ENCODE data around the gene ARID5A.
"Not testable (repeated sequence)": the region's sequence is repeated elsewhere in the genome, so short reads cannot be mapped to it uniquely, and the experiment has no call there.

ARID5A gene, protein sequence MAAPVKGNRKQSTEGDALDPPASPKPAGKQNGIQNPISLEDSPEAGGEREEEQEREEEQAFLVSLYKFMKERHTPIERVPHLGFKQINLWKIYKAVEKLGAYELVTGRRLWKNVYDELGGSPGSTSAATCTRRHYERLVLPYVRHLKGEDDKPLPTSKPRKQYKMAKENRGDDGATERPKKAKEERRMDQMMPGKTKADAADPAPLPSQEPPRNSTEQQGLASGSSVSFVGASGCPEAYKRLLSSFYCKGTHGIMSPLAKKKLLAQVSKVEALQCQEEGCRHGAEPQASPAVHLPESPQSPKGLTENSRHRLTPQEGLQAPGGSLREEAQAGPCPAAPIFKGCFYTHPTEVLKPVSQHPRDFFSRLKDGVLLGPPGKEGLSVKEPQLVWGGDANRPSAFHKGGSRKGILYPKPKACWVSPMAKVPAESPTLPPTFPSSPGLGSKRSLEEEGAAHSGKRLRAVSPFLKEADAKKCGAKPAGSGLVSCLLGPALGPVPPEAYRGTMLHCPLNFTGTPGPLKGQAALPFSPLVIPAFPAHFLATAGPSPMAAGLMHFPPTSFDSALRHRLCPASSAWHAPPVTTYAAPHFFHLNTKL

DNA sequence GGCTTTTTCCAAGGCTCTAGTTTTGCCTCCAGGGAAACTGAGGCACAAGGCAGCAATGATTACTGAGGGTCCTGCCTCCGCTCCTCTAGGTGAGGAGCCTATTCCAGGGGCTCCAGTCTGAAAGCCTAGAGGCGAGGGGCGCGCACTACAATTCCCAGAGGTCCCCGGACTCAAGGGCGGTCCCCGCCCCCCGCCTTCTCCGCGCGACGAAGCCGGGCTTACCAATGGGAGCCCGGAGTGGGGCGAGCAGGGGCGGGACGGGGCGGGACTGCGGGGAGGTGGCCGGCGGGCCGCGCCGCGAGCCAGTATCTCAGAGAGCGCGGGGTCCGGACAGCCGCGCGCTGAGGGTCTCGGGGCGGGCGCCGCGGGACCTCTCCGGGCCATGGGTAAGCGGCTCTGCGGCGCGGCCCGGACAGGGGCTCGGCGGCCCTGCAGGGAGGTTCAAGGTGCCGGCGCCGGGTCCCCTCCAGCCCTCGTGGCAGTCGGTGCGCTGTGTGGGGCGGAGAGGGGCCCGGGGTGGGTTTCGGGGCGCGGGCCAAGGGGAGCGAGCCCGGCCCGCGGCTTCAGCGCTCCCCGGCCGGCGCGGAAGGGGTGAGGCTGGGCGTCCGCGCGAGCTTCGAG, at the start of gene ARID5A:
ARID5A (plus strand) TSS at position 308 of the 621 bp plus-strand sequence; CDS start at position 383, 75 bp downstream.
- peak; percentile 73 for DNase-seq

DNA sequence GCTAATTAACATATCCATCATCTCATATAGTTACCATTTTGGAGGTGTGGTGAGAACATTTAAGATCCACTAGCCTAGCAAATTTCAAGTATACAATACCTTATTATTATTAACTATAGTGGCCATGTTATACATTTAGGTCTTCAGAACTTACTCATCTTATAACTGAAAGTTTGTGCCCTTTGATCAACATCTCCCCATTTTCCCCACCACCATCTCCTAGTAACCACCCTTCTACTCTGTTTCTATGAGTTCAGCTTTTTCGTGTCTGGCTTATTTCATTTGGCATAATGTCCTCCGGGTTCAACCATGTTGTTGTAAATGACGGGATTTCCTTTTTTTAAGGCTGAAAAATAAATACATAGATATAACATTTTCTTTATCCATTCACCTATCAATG, 47.3 kb upstream of the ARID5A start:
- no peak for DNase-seq

DNA sequence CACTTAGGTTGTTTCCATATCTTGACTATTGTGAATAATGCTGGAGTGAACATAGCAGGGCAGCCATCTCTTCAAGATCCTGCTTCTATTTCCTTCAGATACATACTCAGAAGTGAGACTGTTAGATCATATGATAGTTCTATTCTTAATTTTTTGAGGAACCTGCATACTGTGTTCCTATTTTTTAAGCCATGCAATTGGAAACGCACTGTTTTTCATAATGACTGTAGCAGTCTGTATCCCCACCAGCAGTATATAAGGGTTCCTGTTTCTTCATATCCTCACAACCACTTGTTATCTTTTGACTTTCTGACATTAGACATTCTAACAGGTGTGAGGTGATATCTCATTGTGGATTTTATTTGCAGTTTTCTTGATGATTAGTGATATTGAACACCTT, 46.9 kb upstream of the ARID5A start:
- DNase-seq = no peak

DNA sequence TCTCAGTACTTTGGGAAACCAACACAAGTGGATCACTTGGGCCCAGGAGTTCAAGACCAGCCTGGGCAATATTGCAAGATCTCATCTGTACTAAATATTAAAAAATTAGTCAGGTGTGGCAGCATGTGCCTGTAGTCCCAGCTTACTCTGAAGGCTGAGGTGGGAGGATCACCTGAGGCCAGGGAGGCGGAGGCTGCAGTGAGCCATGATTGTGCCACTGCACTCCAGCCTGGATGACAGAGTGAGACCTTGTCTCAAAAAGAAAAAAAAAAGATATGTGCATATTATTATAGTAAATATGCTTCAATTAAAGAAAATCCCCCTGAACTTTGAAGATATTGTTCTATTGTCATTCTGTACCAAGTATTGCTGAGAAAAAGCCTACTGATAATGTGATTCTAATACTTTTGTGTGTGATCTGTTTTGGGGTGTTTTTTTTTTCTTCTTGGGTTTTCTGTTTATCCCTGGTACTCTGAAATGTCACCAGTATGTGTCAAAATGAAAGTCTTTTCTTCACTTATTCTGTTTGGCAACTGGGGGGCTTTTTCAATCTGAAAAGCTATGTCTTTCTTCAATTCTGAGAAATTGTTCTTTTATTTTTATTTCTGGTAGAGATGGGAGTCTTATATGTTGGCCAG, 44.6 kb upstream of the ARID5A start:
- DNase-seq = no peak

DNA sequence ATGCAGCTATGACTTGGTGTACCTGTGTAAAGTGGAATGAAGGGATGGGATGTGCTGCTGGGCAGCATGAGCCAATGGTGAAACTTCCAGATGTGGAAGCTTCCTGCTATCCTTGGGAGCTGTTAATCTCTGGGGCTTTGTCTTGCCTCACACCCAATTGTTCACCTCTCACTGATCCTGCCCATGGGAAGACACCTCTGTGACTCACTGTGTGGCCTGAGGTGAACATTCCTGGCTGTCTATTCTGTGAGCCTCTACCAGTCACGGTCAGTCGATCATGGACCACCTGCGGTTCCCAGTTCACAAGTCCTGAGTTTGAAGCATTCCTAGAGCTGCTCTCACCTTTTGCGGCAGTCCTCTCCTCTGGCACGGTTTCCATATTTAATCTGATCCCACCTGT, 43.5 kb upstream of the ARID5A start:
- no peak for DNase-seq

DNA sequence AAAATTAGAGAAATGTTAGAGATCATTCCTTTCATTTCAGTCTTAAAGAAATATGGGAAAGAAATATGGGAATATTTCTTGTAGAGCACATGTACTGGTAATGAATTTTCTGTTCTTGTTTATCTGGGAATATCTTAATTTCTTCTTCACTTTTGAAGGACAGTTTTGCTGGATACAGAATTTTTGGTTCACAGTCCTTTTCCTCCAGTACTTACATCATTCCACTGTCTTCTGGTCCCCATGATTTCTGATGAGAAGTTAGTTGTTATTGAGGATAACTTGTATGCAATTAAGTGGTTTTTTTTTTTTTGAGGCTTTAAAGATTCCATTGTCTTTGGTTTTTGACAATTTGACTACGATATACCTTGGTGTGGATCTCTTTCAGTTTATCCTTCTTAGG, 42.4 kb upstream of the ARID5A start:
- DNase-seq = no peak

DNA sequence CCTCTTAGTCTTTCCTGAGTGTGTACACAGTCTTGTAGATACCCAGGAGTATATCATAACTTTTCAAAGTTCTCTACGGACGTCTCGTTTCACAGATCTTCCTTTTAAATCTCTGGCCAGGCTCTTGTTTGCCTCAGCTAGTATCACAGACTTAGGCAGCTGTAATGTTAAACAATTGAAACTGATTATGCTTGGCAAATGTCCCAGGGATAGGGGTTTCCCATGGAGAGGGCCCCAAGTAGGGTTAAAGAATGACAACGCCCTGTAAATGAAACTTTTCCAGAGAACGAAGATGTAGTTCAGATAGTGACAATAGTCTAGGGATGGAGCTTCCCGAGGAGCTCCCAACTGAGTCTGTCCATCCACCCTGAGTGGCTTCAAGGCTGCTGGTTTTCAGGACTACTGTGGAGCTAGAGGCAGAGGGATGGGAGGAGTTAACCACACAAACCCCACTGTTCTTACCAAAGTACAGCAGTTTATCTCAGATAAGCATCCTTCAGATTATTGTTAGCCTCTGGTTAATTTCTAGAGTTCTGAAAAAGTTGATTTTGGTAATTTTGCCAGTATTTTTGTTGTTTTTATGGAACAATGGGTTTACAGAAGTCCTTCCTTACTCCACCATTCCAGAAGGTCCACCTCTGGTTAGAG, 40.4 kb upstream of the ARID5A start:
- DNase-seq = no peak

DNA sequence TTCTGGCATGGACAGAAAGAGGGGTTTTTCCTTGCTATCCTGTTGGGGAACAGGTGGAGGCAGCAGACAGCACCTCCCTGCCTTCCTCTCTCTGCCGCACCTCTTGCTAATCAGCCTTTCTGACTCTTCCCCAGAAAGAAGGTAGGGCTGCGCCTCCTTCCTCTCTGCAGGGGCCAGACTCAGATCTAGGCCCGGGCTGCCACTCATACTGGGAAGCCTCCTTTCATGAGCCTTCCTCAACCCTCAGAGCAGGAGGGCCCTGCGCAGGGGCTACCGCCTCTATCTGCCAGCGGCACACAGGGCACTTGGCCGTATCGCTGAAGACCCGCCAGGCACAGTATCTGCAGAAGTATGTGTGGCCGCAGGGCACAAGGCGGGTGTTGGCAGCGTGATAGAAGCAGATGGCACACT, 38.5 kb upstream of the ARID5A start:
- no peak for DNase-seq

DNA sequence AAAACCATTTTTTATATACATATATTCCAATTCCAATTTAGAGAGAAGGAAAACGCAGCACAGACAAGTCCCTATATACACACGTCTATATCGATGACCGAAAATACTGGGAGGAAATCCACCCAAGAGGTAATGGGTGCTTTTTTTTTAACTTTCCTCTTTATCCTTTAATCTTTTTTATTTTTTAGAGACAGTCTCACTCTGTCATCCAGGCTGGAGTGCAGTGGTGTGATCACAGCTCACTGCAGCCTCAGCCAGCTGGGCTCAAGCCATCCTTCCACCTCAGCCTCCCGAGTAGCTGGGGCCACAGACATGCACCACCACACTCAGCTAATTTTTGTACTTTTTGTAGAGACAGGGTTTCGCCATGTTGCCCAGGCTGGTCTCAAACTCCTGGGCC, 37.9 kb upstream of the ARID5A start:
- not testable (repeated sequence) for DNase-seq

DNA sequence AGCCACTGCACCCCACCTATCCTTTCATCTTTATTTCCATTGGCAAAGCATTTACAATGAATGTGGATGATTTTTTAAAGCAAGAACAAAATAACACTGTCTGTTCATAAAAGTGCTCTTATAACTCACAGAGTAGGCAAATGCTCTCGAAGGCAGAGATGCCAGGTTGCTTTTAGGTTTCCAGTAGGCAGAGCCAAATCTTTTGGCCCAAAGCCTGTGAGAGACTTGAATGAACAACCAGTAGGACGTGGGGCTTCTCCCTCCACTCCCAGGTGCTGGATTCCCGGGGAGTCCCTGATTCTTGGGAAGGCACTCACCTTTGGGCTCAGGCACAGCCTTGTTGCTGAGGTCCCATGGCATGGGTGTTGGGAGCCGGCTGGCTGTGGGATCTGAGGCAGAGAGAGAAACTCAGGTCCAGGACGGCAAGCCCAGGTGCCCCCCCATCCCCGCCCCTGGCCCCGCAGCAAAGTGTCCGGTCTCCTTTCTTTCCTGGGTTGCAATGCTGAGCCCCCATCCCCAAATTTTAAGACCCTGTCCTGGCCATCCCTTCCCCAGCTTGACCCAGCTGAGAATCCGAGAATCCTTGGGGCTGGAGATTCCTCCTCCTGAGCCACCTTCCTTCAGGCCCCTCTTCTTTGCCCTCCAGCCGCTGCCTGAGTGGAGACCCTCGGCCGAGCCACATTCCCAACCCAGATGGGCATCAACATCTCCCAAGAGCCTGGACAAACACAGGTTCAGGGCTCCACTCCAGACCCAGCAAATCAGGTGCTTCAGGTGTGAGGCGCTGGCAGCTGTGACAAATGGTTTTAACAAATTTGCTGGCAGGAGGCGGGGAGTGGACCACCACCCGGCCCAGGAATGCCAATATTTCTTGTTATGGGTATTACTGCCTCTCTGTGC, 37.2 kb upstream of the ARID5A start:
- no peak for DNase-seq

DNA sequence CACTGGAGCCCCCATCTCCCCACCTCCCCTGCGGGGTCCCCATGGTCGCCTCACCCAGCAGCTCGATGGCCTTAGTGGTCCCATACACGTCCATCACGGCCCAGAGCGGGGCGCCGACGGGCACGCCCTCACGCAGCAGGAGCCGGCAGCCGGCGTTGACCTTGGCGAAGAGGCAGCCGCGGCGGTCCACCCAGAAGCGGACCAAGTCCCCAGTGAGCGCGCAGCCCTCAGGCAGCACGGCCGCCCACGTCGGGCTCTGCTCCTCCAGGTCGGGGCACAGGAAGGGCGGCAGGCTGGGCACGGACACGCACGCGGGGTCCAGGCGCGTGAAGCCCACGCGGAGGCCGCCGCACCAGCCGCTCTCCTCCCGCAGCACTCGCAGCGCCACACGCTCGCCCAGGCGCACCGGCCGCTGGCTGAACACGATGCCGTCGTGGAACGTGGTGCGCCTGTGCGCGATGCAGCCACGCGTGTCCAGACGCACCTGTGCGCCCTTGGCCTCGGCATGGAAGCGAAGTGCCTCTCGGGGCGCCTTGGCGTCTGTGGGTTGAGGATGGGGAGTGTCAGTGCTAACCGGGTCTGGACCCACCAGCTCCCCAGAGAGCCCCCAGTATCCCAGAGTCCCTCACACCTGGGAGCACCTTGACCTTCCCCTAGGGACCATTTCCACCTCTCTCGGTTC, 36.0 kb upstream of the ARID5A start:
- no peak for DNase-seq

DNA sequence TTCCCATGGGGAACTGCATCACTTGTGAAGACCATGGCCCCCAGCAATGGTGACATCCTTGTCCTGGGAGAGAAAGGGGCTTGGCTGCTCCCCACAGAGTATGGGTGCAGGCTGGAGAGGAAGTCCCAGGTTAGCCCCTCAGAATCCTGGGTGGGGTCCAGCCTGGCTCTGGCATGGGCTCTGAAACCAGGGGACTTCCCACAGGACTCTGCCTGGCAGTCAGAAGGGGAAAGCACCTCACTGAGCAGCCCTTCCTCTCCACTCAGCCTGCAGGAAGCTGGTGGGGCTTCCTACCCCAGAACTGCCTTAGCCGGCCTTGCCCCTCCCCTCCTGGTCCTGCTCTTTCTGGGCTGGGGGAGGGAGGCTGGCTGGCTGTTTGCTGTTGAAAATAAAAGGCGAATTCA, 35.1 kb upstream of the ARID5A start:
- no peak for DNase-seq

DNA sequence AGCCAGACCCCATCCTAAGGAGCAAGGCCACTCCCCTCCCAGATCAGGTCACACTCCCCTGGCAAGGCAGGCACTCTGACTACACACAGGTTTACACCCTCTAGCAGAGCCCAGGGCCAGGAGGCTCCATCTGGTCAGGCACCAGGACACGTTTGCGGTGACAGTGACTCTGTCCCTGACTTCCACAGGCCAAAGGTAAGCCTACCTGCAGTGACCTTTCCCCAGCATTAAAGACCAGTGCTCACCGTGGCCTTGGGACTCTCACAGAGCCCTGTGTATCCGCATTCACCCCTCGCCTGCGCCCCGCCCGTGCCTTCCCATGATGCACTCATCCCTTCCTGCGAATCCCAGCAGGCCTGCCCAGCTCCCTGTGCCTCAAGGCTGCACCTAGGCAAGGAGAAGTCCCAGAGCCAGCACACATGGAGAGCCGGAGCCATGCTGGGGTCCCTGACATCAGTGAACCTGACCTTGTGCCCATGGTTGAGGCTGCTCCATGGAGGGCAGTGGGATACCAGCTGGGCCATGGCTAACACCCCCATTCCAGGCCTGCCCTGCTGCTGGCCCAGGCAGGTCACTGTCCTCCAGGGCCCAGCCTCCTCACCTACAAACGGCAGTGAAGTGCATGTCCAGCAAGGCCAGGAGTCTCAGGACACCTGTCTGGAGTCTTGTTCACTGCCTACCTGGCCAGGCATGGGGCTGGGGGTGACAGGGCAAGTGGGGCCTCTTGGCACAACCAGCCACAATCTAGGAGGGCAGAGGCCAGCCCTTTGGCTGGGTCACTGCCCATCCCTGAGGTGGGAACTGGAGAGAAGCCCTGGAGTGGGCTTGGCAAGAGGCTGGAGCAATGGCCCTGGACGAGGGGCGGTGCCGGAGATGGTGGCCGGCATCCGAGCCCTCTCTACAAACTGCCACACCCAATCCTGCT, 34.4 kb upstream of the ARID5A start:
- no peak for DNase-seq

DNA sequence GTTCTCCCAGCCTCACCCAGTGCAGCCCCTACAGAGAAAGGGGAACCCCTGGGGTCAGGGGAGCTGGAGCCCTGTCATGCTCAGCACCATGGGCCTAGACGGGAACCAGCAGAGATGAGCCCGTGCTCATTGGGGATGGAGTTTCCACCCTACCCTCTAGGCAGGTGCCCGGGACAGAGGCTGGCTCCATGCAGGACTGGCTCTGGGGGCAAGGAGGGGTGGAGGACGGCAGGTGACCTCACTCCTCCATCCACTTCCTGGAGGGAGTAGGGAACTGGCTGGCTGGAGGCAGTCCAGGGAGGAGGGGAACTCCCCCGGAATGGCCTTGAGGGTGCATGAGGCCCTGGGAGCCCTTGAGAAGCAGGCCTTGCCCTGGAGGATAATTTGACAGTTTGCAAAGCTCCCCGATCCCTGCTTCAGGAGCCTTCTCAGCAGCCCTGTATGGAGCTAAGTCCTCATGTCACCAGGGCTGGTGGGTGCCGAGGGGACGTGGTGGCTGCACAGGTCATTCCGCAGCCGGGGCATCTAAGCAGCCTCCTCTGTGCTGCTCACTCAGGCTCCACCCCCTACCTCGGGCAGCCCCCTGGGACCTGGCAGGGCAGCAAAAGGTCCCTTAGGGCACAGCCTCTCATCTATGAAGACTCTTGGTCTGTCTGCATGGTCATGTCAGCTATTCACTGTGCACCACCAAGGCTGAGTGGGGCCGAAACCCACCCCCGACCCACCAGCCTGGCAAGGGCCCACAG, 33.5 kb upstream of the ARID5A start:
- DNase-seq = no peak

DNA sequence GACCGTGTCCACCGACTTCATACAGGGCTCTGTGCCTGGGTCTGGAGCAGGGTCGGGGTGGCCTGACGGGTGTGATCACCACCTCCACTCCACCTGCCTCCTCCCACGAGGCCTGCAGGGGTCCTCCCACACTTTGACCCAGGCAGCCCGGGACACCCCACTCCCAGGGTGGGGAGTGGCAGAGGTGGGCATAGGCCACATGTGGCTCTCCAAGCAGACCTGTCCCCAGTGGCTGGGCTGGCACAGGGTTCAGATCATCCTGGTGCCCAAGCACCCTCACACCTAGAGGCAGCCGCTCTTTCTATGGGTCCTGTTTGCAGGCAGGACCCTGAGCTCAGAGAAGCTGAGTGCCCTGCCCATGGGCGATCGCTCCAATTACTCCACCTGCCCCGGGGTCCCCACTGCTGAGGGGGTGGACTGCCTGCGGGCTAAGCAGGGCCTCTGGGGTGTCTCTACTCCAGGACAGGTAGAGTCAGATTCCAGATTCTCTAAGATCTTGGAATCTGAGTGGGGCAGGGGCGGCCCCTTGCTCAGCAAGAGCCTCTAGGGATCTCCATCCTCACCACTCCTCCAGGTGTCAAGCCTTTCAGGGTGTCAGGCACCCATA, 32.8 kb upstream of the ARID5A start:
- DNase-seq = no peak

DNA sequence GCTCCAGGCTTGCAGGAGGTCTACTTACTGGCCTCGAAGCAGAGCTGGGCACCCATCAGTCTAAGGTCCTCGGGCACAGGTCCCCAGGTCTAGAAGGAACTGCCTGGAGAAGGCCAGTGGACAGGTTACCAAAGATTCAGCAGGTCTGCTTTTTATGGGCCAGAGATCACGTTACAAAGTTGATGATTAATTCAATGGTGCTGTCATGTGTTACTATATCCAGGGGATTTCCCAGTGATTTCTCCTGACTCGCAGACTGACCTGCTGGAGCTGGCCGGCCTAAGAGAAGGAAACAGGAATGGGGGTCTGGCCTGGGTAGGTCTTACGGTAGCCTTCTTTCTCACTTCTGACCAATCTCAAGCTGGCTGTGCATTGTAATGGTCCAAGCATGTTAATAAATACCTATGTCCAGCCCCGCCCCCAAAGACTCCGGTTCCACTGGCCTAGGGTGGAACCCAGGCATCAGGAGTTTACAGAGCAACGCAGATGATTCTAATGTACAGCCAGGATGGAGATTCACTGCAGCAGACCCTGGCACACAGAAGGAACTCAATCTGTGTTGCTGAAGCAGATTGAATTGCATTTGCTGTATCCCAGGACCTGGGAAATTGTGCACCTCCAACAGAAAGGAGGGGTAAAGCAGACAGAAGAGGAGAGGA, 31.2 kb upstream of the ARID5A start, which contains the start of gene NEURL3:
NEURL3 (minus strand) TSS at position 127 of the 659 bp plus-strand sequence; CDS start at position 56, 71 bp downstream.
- DNase-seq = no peak

DNA sequence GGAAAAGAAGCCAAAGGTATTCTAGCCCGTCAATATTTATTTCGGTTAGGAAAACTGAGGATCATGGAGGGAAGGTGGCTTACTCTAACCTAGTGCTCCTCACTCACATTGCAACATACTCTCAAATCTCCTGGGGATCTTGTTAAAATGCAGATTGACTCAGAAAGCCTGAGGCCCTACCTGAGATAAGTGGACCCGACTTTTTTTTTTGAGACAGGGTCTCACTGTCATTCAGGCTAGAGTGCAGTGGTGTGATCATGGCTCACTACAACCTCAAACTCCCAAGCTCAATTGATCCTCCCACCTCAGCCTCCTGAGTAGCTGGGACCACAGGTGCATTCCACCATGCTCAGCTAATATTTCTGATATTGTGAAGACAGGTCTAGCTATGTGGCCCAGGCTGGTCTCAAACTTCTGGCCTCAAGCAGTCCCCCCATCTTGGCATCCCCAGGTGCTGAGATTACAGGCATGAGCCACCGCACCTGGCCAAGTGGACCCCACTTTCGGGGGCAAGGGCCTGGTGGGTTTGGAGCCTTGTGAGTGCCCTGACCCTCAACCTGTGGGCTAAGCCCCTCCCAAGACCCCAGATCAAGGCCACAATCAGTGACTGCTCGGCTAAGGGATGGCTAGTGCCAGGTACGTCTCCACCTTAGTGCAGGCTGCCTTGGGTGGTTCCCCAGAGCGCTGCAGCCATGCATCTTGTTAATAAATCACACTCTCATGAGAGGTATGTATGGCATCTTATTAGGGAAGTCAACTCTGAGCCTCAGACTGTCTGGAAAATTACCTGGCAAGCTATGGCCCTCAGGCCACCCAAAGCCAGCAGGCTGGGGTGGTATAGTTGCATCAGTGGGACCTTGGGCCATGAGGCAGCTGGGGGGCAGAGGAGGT, 30.3 kb upstream of the ARID5A start:
- no peak for DNase-seq
